ENCODE data around the gene ZNF134. TPM values are rescaled to one million over a fixed set of nuclear protein-coding genes. Genes with fewer than 3 reads are reported as not detected.

Gene ZNF134
- total RNA-seq, 1 experiment from 2014 or later: 19.6 TPM

Other genes with a start within 250 kb of the ZNF134 start
- 4.1 and 6.0 TPM in 2 replicates for gene ZNF548, start 224.4 kb upstream of the ZNF134 start, total RNA-seq (2014; rRNA removed; shearing (Covaris generic))
- 7.1 and 10.4 TPM in 2 replicates for gene ZNF17, start 203.1 kb upstream of the ZNF134 start, total RNA-seq (2014; rRNA removed; shearing (Covaris generic))
- 6.6 and 16.3 TPM in 2 replicates for gene ZNF749, start 178.9 kb upstream of the ZNF134 start, total RNA-seq (2014; rRNA removed; shearing (Covaris generic))
- not detected in 2 replicates for gene VN1R1, start 157.1 kb upstream of the ZNF134 start, total RNA-seq (2014; rRNA removed; shearing (Covaris generic))
- gene ZNF772, start 136.7 kb upstream of the ZNF134 start, total RNA-seq (2014; rRNA removed; shearing (Covaris generic)): 3.3 and 9.1 TPM in 2 replicates
- 4.9 and 9.2 TPM in 2 replicates for gene ZNF419, start 126.5 kb upstream of the ZNF134 start, total RNA-seq (2014; rRNA removed; shearing (Covaris generic))
- 3.8 and 11.8 TPM in 2 replicates for gene ZNF773, start 114.3 kb upstream of the ZNF134 start, total RNA-seq (2014; rRNA removed; shearing (Covaris generic))
- 2.6 and 3.9 TPM in 2 replicates for gene ZNF549, start 86.9 kb upstream of the ZNF134 start, total RNA-seq (2014; rRNA removed; shearing (Covaris generic))
- 5.9 and 6.3 TPM in 2 replicates for gene ZNF550, start 54.4 kb upstream of the ZNF134 start, total RNA-seq (2014; rRNA removed; shearing (Covaris generic))
- 9.0 and 9.4 TPM in 2 replicates for gene ZNF416, start 35.3 kb upstream of the ZNF134 start, total RNA-seq (2014; rRNA removed; shearing (Covaris generic))
- gene ZIK1, start 30.1 kb upstream of the ZNF134 start, total RNA-seq (2014; rRNA removed; shearing (Covaris generic)): not detected in 2 replicates
- gene ZNF530, start 14.4 kb upstream of the ZNF134 start, total RNA-seq (2014; rRNA removed; shearing (Covaris generic)): 6.5 and 8.3 TPM in 2 replicates
- 10.8 and 16.9 TPM in 2 replicates for gene ZNF211, start 18.9 kb downstream of the ZNF134 start, total RNA-seq (2014; rRNA removed; shearing (Covaris generic))
- 0.55 and 1.3 TPM in 2 replicates for gene ZSCAN4, start 54.7 kb downstream of the ZNF134 start, total RNA-seq (2014; rRNA removed; shearing (Covaris generic))
- gene ZNF551, start 67.7 kb downstream of the ZNF134 start, total RNA-seq (2014; rRNA removed; shearing (Covaris generic)): 11.7 and 15.8 TPM in 2 replicates
- gene ZNF154, start 95.0 kb downstream of the ZNF134 start, total RNA-seq (2014; rRNA removed; shearing (Covaris generic)): not detected in 2 replicates
- not detected in 2 replicates for gene ZNF671, start 113.4 kb downstream of the ZNF134 start, total RNA-seq (2014; rRNA removed; shearing (Covaris generic))
- gene ZNF776, start 132.6 kb downstream of the ZNF134 start, total RNA-seq (2014; rRNA removed; shearing (Covaris generic)): 10.8 and 11.0 TPM in 2 replicates
- 11.3 and 20.8 TPM in 2 replicates for gene ZNF586, start 155.4 kb downstream of the ZNF134 start, total RNA-seq (2014; rRNA removed; shearing (Covaris generic))
- 2.8 and 7.8 TPM in 2 replicates for gene ZNF552, start 200.7 kb downstream of the ZNF134 start, total RNA-seq (2014; rRNA removed; shearing (Covaris generic))
- 6.0 and 12.8 TPM in 2 replicates for gene ZNF587B, start 216.1 kb downstream of the ZNF134 start, total RNA-seq (2014; rRNA removed; shearing (Covaris generic))
- 7.4 and 9.6 TPM in 2 replicates for gene ZNF587, start 235.6 kb downstream of the ZNF134 start, total RNA-seq (2014; rRNA removed; shearing (Covaris generic))